H9 (cell line): ENCODE results near the gene TPSAB1. TPM values are rescaled to one million over a fixed set of nuclear protein-coding genes. Genes with fewer than 3 reads are reported as not detected.

Experiments
- DNase-seq: peaks from one replicate; pipeline ENCODE4 v3.0.0-alpha.2; 2017
- H2AFZ ChIP-seq: one replicate; pipeline ENCODE4 v1.6.1; 2013; ENCODE audit warnings: mild to moderate bottlenecking, low read length, control low read depth, moderate library complexity
- H2AK5ac ChIP-seq: 2 replicates; pipeline ENCODE4 v1.6.1; 2013; ENCODE audit warnings: low read length, control low read depth, mixed read lengths; ENCODE audit not compliant: insufficient read length
- H2BK120ac ChIP-seq: one replicate; pipeline ENCODE4 v1.6.1; 2013; ENCODE audit warnings: low read depth, mild to moderate bottlenecking, low read length, control low read depth, inconsistent platforms; ENCODE audit not compliant: poor library complexity, severe bottlenecking
- H2BK12ac ChIP-seq: 2 replicates; pipeline ENCODE4 v1.6.1; 2013; ENCODE audit warnings: low read length, control low read depth, mixed read lengths, low read depth; ENCODE audit not compliant: insufficient read length
- H2BK15ac ChIP-seq: 2 replicates; pipeline ENCODE4 v1.6.1; 2013; ENCODE audit warnings: low read depth, low read length, control low read depth
- H2BK20ac ChIP-seq: one replicate; pipeline ENCODE4 v1.6.1; 2013; ENCODE audit warnings: low read depth, mild to moderate bottlenecking, low read length, control low read depth, inconsistent platforms; ENCODE audit not compliant: poor library complexity, severe bottlenecking
- H2BK5ac ChIP-seq: 2 replicates; pipeline ENCODE4 v1.6.1; 2013; ENCODE audit warnings: low read length, control low read depth, mixed read lengths; ENCODE audit not compliant: insufficient read length
- H3K14ac ChIP-seq: 2 replicates; pipeline ENCODE4 v1.6.1; 2013; ENCODE audit warnings: low read length, control low read depth; ENCODE audit not compliant: insufficient read depth
- H3K18ac ChIP-seq: 2 replicates; pipeline ENCODE4 v1.6.1; 2013; ENCODE audit warnings: low read depth, mild to moderate bottlenecking, mixed read lengths, low read length, control low read depth; ENCODE audit not compliant: insufficient read length
- H3K23ac ChIP-seq: 2 replicates; pipeline ENCODE4 v1.6.1; 2013; ENCODE audit warnings: low read length, control low read depth, mixed read lengths, low read depth; ENCODE audit not compliant: insufficient read length
- H3K23me2 ChIP-seq: 2 replicates; pipeline ENCODE4 v1.6.1; 2013; ENCODE audit warnings: low read depth, mild to moderate bottlenecking, mixed read lengths, low read length, control low read depth; ENCODE audit not compliant: insufficient read length, poor library complexity, severe bottlenecking
- H3K27ac ChIP-seq: 2 replicates; pipeline ENCODE4 v1.5.1; 2013; ENCODE audit warnings: low read length, control low read depth, mixed read lengths, low read depth; ENCODE audit not compliant: insufficient read length
- H3K27me3 ChIP-seq: 2 replicates; pipeline ENCODE4 v1.6.1; 2013; ENCODE audit warnings: low read length, control low read depth, inconsistent platforms; ENCODE audit not compliant: insufficient read depth
- H3K4ac ChIP-seq: 2 replicates; pipeline ENCODE4 v1.6.1; 2013; ENCODE audit warnings: low read depth, mild to moderate bottlenecking, control low read depth, inconsistent platforms, low read length, moderate library complexity
- H3K4me1 ChIP-seq: 2 replicates; pipeline ENCODE4 v1.6.1; 2013; ENCODE audit warnings: low read length, control low read depth, inconsistent platforms; ENCODE audit not compliant: insufficient read depth
- H3K4me2 ChIP-seq: 2 replicates; pipeline ENCODE4 v1.6.1; 2013; ENCODE audit warnings: low read length, control low read depth, mixed read lengths; ENCODE audit not compliant: insufficient read length, insufficient read depth
- H3K56ac ChIP-seq: 2 replicates; pipeline ENCODE4 v1.6.1; 2013; ENCODE audit warnings: low read depth, mild to moderate bottlenecking, mixed read lengths, low read length, control low read depth; ENCODE audit not compliant: insufficient read length
- H3K79me1 ChIP-seq: 2 replicates; pipeline ENCODE4 v1.6.1; 2013; ENCODE audit warnings: low read depth, mild to moderate bottlenecking, moderate library complexity, low read length, control low read depth, inconsistent platforms; ENCODE audit not compliant: insufficient read depth, poor library complexity, severe bottlenecking
- H3K79me2 ChIP-seq: 2 replicates; pipeline ENCODE4 v1.6.1; 2013; ENCODE audit warnings: low read length, control low read depth, inconsistent platforms; ENCODE audit not compliant: insufficient read depth
- H3K9ac ChIP-seq: 2 replicates; pipeline ENCODE4 v1.6.1; 2013; ENCODE audit warnings: low read length, control low read depth, mixed read lengths; ENCODE audit not compliant: insufficient read length; ENCODE audit errors: extremely low read depth
- H3K9me3 ChIP-seq: one replicate; pipeline ENCODE4 v1.6.1; 2013; ENCODE audit warnings: low read depth, low read length, inconsistent platforms; ENCODE audit not compliant: control insufficient read depth
- H3T11ph ChIP-seq: one replicate; pipeline ENCODE4 v1.6.1; 2013; ENCODE audit warnings: mild to moderate bottlenecking, low read length, control low read depth, inconsistent platforms
- H4K20me1 ChIP-seq: one replicate; pipeline ENCODE4 v1.6.1; 2013; ENCODE audit not compliant: control insufficient read depth, insufficient read length, insufficient read depth
- H4K5ac ChIP-seq: 2 replicates; pipeline ENCODE4 v1.6.1; 2013; ENCODE audit warnings: low read depth, mild to moderate bottlenecking, mixed read lengths, low read length, control low read depth; ENCODE audit not compliant: insufficient read length
- H4K8ac ChIP-seq: replicated peaks from 2 replicates; pipeline ENCODE4 v1.6.1; 2013; ENCODE audit warnings: low read length, control low read depth, mixed read lengths, low read depth; ENCODE audit not compliant: insufficient read length
- H4K91ac ChIP-seq: 2 replicates; pipeline ENCODE4 v1.6.1; 2013; ENCODE audit warnings: low read depth, mild to moderate bottlenecking, moderate library complexity, mixed read lengths, low read length, control low read depth; ENCODE audit not compliant: insufficient read length
- H3K27ac Mint-ChIP-seq, 3 experiments: 2 replicates in 2 of 3; 3 replicates in 1 of 3; pipeline ENCODE4 v1.8.0; 2020 to 2021; ENCODE audit warnings: mixed read lengths in 3 of 3, mild to moderate bottlenecking in 1 of 3, moderate library complexity in 1 of 3
- H3K27me3 Mint-ChIP-seq: 2 replicates; pipeline ENCODE4 v1.8.0; 2021; ENCODE audit warnings: low read depth, mild to moderate bottlenecking, moderate library complexity, mixed read lengths
- H3K36me3 Mint-ChIP-seq, 3 experiments: 2 replicates in 2 of 3; 3 replicates in 1 of 3; pipeline ENCODE4 v1.8.0; 2020 to 2021; ENCODE audit warnings: low read depth in 3 of 3, mixed read lengths in 3 of 3; ENCODE audit not compliant: insufficient read depth in 1 of 3
- H3K4me1 Mint-ChIP-seq, 2 experiments: 2 replicates each; pipeline ENCODE4 v1.8.0; 2020; ENCODE audit warnings: mixed read lengths in 2 of 2
- H3K4me3 Mint-ChIP-seq, 2 experiments: 2 replicates in 1 of 2; 3 replicates in 1 of 2; pipeline ENCODE4 v1.8.0; 2020 to 2021; ENCODE audit warnings: mild to moderate bottlenecking in 2 of 2, mixed read lengths in 2 of 2, moderate library complexity in 1 of 2
- H3K9me3 Mint-ChIP-seq, 2 experiments: 2 replicates in 1 of 2; 3 replicates in 1 of 2; pipeline ENCODE4 v1.8.0; 2020; ENCODE audit warnings: mild to moderate bottlenecking in 2 of 2, mixed read lengths in 2 of 2, moderate library complexity in 1 of 2
- CTCF ChIP-seq: fragments of 200-600 bp; sonication (generic); conservative IDR thresholded peaks from 3 replicates; pipeline ENCODE4 v1.8.0; 2021; ENCODE audit warnings: antibody characterized with exemption, mild to moderate bottlenecking
- WGBS: extraction: QIAGEN DNeasy Blood & Tissue Kit; methylation state at CpG from one replicate; pipeline ENCODE4 v1.1.7; 2013; ENCODE audit warnings: missing lambda C conversion rate, low lambda C conversion rate, mixed read lengths; ENCODE audit not compliant: insufficient read length; ENCODE audit errors: extremely low coverage; 5-methylcytosine and 5-hydroxymethylcytosine counted together
- total RNA-seq: library from RNA; stranded (reverse); gene quantifications from 2 replicates; pipeline ENCODE4 v1.2.1, GENCODE V29; 2021

The TPSAB1 gene
- total RNA-seq, 1 experiment from 2014 or later, result not detected

- no CpG with 5 or more reads among the region's 29 CpGs for WGBS
- Histone ChIP-seq H4K8ac (no peak overlapping the region), H3K9ac (no peak overlapping the region)
These were observed 46.5 kb upstream of the TPSAB1 start for GRCh38 chr16:1193825-1194581.

More at GRCh38 chr16:1193825-1194581, 46.5 kb upstream of the TPSAB1 start:
- no peak overlapping the region for H2BK12ac ChIP-seq
- no peak overlapping the region for H4K91ac ChIP-seq
- H3K27ac Mint-ChIP-seq, result no peak overlapping the region
- H3K27ac ChIP-seq, result no peak overlapping the region
- no peaks in the 10 kb centered on the region for H3K27me3 ChIP-seq
- H3K79me1 ChIP-seq, result no peaks in the 10 kb centered on the region
- no peak overlapping the region for H3K14ac ChIP-seq
- H3K79me2 ChIP-seq, result no peaks in the 10 kb centered on the region
- no peak overlapping the region for H3K4ac ChIP-seq
- no peak overlapping the region for H2BK120ac ChIP-seq
- H3K4me3 Mint-ChIP-seq, result no peak overlapping the region
- H2BK20ac ChIP-seq, result no peak overlapping the region
- H3K4me1 Mint-ChIP-seq, result peaks cover 4 to 13% of the 10 kb centered on the region in 2 experiments; a peak in 3 of 4 replicates
- peaks cover 2% of the 10 kb centered on the region for H4K20me1 ChIP-seq
- H3T11ph ChIP-seq, result no peak overlapping the region
- H4K5ac ChIP-seq, result no peak overlapping the region
- no peak for DNase-seq
- H3K4me1 ChIP-seq, result no peaks in the 10 kb centered on the region
- no peak overlapping the region for H2AFZ ChIP-seq
- no peak overlapping the region for H3K23ac ChIP-seq
- H3K9me3 Mint-ChIP-seq, result no peaks in the 10 kb centered on the region
- no peaks in the 10 kb centered on the region for H3K27me3 Mint-ChIP-seq
- H2BK5ac ChIP-seq, result no peak overlapping the region
- no peak overlapping the region for H3K56ac ChIP-seq
- H3K4me2 ChIP-seq, result no peak overlapping the region
- H3K18ac ChIP-seq, result no peak overlapping the region
- no peak for TF ChIP-seq CTCF
- no peak overlapping the region for H2BK15ac ChIP-seq
- H3K9me3 ChIP-seq, result no peaks in the 10 kb centered on the region
- H3K23me2 ChIP-seq, result peaks cover 2% of the 10 kb centered on the region
- no peaks in the 10 kb centered on the region; a peak in 1 of 7 replicates for H3K36me3 Mint-ChIP-seq
- H2AK5ac ChIP-seq, result no peak overlapping the region
